PC-9 (cell line): ENCODE measurements around the gene ARHGEF7.

ENCODE experiments used
- CTCF ChIP-seq: fragments of 200-600 bp; sonication (generic); conservative IDR thresholded peaks from 2 replicates; pipeline ENCODE4 v1.6.1; 2017; ENCODE audit warnings: mixed run types, antibody characterized with exemption, mild to moderate bottlenecking, moderate library complexity
- EZH2 ChIP-seq: fragments of 200-600 bp; sonication (generic); IDR thresholded peaks from 2 replicates; pipeline ENCODE4 v1.8.0; 2017; ENCODE audit warnings: antibody characterized with exemption, low read depth

GRCh38 chr13:111245576-111246384 is 130.7 kb downstream of the ARHGEF7 start:
- no peak for TF ChIP-seq CTCF
- TF ChIP-seq EZH2 = no peak
